Measurements from ENCODE around the gene GRIP1. TPM values are rescaled to one million over a fixed set of nuclear protein-coding genes. Genes with fewer than 3 reads are reported as not detected.

Gene GRIP1
- total and polyA plus RNA-seq, 2 donors (not counting 3 experiments of a cell fraction or from before 2014, with no cell fraction given): 0.04 to 0.69 TPM

- no peaks in the 10 kb centered on the region for H3K4me1 ChIP-seq (ENCODE audit: control insufficient read depth, extremely low read depth, insufficient read depth, low read length)
- ChIA-PET CTCF (no interaction called here), POLR2A (no interaction called here)
- H3K79me2 ChIP-seq (ENCODE audit: control insufficient read depth, insufficient read depth, low read length): no peaks in the 10 kb centered on the region
- no peak overlapping the region for H3K4me3 ChIP-seq (replicated peaks in 1 of 3; ENCODE audit: insufficient read depth in 1 of 3, low read depth in 1 of 3, low read length in 3 of 3)
- no TSS peak for BruUV-seq (replicated peaks)
- H3K27me3 ChIP-seq (ENCODE audit: control insufficient read depth in 2 of 2, insufficient read depth in 2 of 2, low read length in 2 of 2): peaks cover 3 to 4% of the 10 kb centered on the region in 2 experiments
- no peaks in the 10 kb centered on the region for H3K9me3 ChIP-seq (replicated peaks; ENCODE audit: control insufficient read depth, insufficient read depth, low read length)
- no peak overlapping the region for H2AFZ ChIP-seq (ENCODE audit: low read depth, low read length)
- no peak overlapping the region for H3K27ac ChIP-seq (ENCODE audit: insufficient read depth, low read depth, low read length)
- H3K9me1 ChIP-seq (replicated peaks; ENCODE audit: control insufficient read depth, extremely low read depth, insufficient read depth, low read length): no peaks in the 10 kb centered on the region
- FAIRE-seq: no peak
- no peak overlapping the region for H3K9ac ChIP-seq (replicated peaks; ENCODE audit: extremely low read depth, insufficient read depth, low read length)
- TF ChIP-seq FOS (IDR thresholded peaks at IDR 0.05; ENCODE audit: borderline replicate concordance, insufficient read depth, low read length): no peak
- no peak for TF ChIP-seq EZH2 (IDR thresholded peaks at IDR 0.05; ENCODE audit: borderline replicate concordance, low read depth, low read length, severe bottlenecking)
- TF ChIP-seq MAX (IDR thresholded peaks at IDR 0.05; ENCODE audit: insufficient read depth, insufficient read length): no peak
- TF ChIP-seq MYC (IDR thresholded peaks at IDR 0.05; ENCODE audit: low read depth, low read length): no peak
- TF ChIP-seq CTCF (IDR thresholded peaks at IDR 0.05; ENCODE audit: extremely low read depth in 1 of 2, insufficient read depth in 1 of 2, low read depth in 1 of 2, low read length in 2 of 2): no peak
- TF ChIP-seq POLR2A (IDR thresholded peaks at IDR 0.05; ENCODE audit: low read depth, low read length): no peak
- TF ChIP-seq JUN (IDR thresholded peaks at IDR 0.05; ENCODE audit: borderline replicate concordance, insufficient read depth, insufficient read length, low read depth): no peak
- no peak for TF ChIP-seq GATA2 (IDR thresholded peaks at IDR 0.05; ENCODE audit: insufficient read depth, insufficient read length, low read depth, low read length)
- DNase-seq (ENCODE audit: low read depth, low spot score): no peak
- no peaks in the 10 kb centered on the region for H4K20me1 ChIP-seq (replicated peaks; ENCODE audit: control insufficient read depth, extremely low read depth, insufficient read depth, low read length)
- intact Hi-C loops (cut with micrococcal nuclease) (no loop called here), dilution Hi-C loops (cut with MboI; ENCODE audit: extremely low pct_ligation_motif_present, low sequenced_read_pairs) (no loop called here)
- H3K36me3 ChIP-seq (ENCODE audit: control insufficient read depth in 2 of 2, extremely low read depth in 1 of 2, insufficient read depth in 2 of 2, low read length in 2 of 2): no peaks in the 10 kb centered on the region
- H3K4me2 ChIP-seq (ENCODE audit: insufficient read depth, low read length): no peak overlapping the region
Observed at GRCh38 chr12:66453120-66453519, 225.8 kb downstream of the GRIP1 start.

All from endothelial cell of umbilical vein (primary cell).